H54 (cell line): Measurements from ENCODE around the gene GFM1.

ENCODE experiments used
- DNase-seq: peaks from one replicate; pipeline ENCODE4 v3.0.0; 2011; ENCODE audit warnings: low spot score, mixed read lengths; ENCODE audit not compliant: insufficient read length
- FAIRE-seq: peaks from 3 replicates; lab custom pipeline; 2011; peaks lifted over from hg19 to GRCh38; lab: Jason Lieb, UNC
- POLR2A ChIP-seq: IDR thresholded peaks from 2 replicates; pipeline ENCODE4 v1.6.1; 2011; ENCODE audit warnings: low read depth, mild to moderate bottlenecking, low read length

The GFM1 gene

GRCh38 chr3:158644345-158644908 is at the start of gene GFM1:
Gene GFM1, plus strand, starts transcription at chr3:158644527. Its CDS starts 108 bp downstream, at chr3:158644635.
- FAIRE-seq (peak; percentile 95), DNase-seq (peak; percentile 74)
- TF ChIP-seq POLR2A: peak; percentile 69

DNA sequence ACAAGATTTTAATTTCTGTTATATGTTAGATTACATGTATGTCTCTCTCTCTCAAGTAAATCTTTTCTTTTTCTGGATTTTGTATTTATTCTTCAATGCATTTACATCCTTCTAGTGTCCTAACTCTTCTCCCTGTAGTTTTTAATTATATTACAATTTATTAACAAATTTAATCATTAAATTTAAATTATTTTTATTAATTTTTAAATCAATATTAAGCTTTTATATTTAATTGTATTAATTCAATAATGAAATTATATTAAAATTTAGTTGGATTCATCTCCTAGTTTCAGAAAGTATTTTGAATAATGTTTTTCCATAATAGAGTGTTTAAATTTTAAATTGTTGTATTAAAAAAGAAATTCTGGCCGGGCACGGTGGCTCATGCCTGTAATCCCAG is 43.5 kb upstream of the GFM1 start:
- TF ChIP-seq POLR2A: no peak
- no peak for DNase-seq
- no peak for FAIRE-seq

DNA sequence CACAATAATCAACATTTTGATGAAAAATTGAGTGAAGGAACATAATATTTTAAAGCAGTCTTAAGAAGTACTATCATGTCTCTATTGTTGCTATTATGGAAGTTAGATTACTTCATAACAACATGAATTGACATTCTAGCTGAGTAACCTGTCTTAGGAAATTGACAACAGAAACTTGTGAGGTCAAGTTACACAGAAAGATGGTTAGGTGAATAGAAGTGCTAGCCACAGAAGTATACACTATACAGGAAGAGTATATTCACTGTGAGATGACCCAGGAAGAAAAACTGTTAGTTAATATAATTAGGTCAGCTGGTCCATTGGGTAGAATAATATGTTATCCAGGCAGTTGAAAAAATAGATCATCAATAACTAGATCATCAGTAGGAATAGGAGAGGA is 42.1 kb upstream of the GFM1 start:
- DNase-seq (no peak), FAIRE-seq (no peak)
- TF ChIP-seq POLR2A: no peak

- FAIRE-seq (no peak), DNase-seq (no peak)
- TF ChIP-seq POLR2A: no peak
Observed at GRCh38 chr3:158617982-158618875, 26.1 kb upstream of the GFM1 start.

DNA sequence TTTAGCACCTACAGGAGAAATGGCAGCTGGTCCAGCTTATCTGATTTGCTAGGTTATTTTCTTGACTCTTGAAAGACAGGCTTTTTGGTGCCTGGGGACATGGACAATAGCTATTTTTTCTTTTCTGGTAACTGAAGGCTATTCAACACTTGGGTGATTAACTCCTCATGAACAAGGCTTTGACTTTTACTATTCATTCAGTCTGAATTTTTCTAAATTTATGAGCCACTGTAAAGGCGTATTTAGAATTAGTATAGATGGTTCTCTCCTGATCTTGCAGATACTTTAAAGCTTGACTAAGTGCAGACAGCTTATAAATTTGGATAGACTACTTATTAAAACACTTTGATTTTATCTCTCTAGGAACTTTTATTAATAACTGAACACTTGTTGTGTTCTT is 18.4 kb upstream of the GFM1 start:
- FAIRE-seq (no peak), DNase-seq (no peak)
- no peak for TF ChIP-seq POLR2A

GRCh38 chr3:158631981-158632380 is 12.3 kb upstream of the GFM1 start:
- FAIRE-seq (no peak), DNase-seq (no peak)
- TF ChIP-seq POLR2A: no peak

GRCh38 chr3:158640646-158641045 is 3.7 kb upstream of the GFM1 start:
- no peak for TF ChIP-seq POLR2A
- FAIRE-seq (no peak), DNase-seq (no peak)

- FAIRE-seq (no peak), DNase-seq (no peak)
- TF ChIP-seq POLR2A: no peak
Observed at GRCh38 chr3:158642005-158642404, 2.3 kb upstream of the GFM1 start.

DNA sequence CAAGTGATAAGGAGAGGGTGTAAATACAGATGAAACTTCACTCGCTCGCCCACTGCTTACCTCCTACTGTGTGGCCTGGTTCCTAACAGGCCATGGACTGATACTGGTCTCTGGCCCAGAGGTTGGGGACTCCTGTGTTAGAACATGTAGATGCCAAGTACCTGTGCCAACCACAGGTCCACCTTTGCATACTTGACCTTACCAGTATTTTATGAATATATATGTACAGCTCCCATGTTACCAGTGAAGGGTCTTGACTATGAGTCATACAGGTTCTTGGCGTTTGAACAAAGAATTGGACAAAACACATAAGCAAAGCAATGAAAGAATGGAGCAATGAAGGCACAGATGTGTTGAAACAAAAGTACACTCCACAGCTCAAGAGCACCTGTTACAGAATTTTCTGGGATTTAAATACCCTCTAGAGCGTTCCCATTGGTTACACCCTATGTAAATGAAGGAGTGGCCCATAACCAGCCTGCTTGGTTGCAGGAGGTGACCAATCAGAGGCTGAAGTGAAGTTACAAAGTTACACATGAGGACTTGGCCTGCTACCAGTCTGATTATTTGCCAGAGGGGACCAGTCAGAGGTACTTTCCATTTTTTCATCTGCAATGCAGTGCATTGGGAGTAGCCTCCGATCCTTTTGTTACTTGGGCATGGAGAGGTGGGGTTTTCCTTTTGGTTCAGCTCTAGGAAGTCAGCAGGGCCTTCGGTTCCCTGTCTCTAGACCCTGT is 1.7 kb upstream of the GFM1 start:
- FAIRE-seq (no peak), DNase-seq (no peak)
- TF ChIP-seq POLR2A: no peak

GRCh38 chr3:158649791-158650190 is 5.5 kb downstream of the GFM1 start:
- FAIRE-seq: no peak
- no peak for DNase-seq
- TF ChIP-seq POLR2A: no peak

DNA sequence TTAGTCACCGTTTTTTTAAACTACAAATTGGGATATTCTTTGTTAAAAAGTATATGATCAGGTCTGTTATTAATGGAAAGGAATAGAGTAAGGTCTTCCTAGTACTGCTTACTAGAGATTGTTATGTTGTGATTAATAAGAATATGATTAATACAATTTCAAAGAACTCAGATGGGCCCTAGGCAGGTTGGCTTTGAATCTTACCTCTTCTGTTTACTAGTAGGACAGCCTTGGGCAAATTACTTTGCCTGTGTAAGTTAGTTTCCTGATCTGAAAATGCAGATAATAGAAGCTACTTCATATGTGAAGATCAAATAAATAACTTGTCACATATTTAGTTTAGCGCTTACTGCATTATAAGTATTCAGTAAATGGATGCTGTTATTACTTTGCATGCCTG is 6.9 kb downstream of the GFM1 start:
- no peak for TF ChIP-seq POLR2A
- DNase-seq (no peak), FAIRE-seq (no peak)

DNA sequence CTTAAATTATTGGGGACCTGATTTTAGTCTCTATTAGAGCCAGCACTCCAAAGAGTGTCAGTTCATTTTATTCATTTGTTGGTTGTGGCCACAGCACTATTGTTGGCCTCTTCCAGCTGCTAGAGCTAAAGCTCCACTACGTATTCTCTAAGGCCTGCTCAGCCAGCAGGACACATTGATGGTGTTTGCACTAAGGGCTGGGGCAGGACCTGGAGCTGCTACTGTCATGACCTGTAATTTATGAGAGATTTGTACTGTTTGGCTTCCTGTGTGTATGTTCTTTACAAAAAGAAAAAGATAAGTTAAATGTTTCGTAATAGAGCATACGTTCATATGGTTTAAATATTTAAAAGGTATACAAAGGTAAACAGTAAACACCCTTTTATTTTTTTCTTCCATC is 8.1 kb downstream of the GFM1 start:
- no peak for FAIRE-seq
- DNase-seq: no peak
- no peak for TF ChIP-seq POLR2A

DNA sequence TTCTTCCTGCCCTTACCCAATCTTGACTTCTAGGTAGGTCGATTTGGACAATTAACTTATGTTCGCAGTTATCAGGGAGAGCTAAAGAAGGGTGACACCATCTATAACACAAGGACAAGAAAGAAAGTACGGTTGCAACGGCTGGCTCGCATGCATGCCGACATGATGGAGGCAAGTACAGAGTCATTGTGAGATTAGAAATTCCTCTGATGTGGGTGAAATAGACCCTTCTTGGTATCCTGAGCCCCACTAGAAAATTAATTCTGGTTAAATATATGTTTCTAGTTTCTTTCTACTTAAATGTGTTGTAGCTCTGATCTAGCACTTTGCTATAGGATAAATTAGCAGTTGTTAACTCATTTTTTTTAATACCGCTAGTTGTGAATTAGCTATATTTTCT is 14.6 kb downstream of the GFM1 start:
- FAIRE-seq (no peak), DNase-seq (no peak)
- TF ChIP-seq POLR2A: no peak
